ENCODE data around the gene CNTLN. TPM values are rescaled to one million over a fixed set of nuclear protein-coding genes. Genes with fewer than 3 reads are reported as not detected.

Gene CNTLN
- total RNA-seq, 1 experiment from 2014 or later: 15.0 TPM

DNA sequence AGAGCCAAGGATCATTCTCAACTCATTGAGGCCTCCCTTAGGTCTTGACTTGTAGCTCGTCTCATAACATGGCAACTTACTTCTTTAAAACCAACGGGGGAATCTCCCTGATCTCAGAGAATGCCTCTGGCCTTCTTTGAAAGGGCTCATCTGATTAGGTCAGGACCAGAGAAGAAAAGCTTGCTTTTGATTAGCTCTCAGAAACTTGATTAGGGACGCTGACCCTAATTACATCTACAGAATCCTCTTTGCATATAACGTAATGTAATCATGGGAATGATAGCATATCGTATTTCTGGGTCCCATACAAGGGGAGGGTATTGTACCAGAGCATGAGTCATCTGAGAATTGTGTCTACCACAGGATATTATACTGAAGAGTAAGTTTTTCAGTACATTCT, 318.9 kb downstream of the CNTLN start:
- Histone ChIP-seq H4K5ac (ENCODE audit: insufficient read length, low read depth, low read length) (no peak overlapping the region), H3K79me1 (ENCODE audit: insufficient read depth, low read depth, low read length, poor library complexity, severe bottlenecking) (no peaks in the 10 kb centered on the region), H2BK5ac (ENCODE audit: insufficient read length, low read length) (no peak overlapping the region), H3K79me2 (ENCODE audit: insufficient read depth, low read length) (no peaks in the 10 kb centered on the region), H4K20me1 (ENCODE audit: control insufficient read depth, insufficient read depth, insufficient read length) (no peaks in the 10 kb centered on the region), H3K56ac (ENCODE audit: insufficient read length, low read depth, low read length) (no peak overlapping the region), H2BK20ac (ENCODE audit: low read depth, low read length, poor library complexity, severe bottlenecking) (no peak overlapping the region), H3K9ac (ENCODE audit: extremely low read depth, insufficient read length, low read length) (no peak overlapping the region), H3K9me3 (ENCODE audit: control insufficient read depth, low read depth, low read length) (no peaks in the 10 kb centered on the region), H3K23ac (ENCODE audit: insufficient read length, low read depth, low read length) (no peak overlapping the region), H2BK15ac (ENCODE audit: low read depth, low read length) (no peak overlapping the region), H3K14ac (ENCODE audit: insufficient read depth, low read length) (peak overlapping the region; percentile 57; the same call in 1 of the 2 replicates), H2BK12ac (ENCODE audit: insufficient read length, low read depth, low read length) (no peak overlapping the region), H3K18ac (ENCODE audit: insufficient read length, low read depth, low read length) (no peak overlapping the region), H4K8ac (replicated peaks; ENCODE audit: insufficient read length, low read depth, low read length) (no peak overlapping the region), H3K4me2 (ENCODE audit: insufficient read depth, insufficient read length, low read length) (no peak overlapping the region), H4K91ac (ENCODE audit: insufficient read length, low read depth, low read length) (no peak overlapping the region), H2AFZ (ENCODE audit: low read length) (no peak overlapping the region), H3T11ph (ENCODE audit: low read length) (no peak overlapping the region), H2BK120ac (ENCODE audit: low read depth, low read length, poor library complexity, severe bottlenecking) (no peak overlapping the region), H3K27me3 (ENCODE audit: insufficient read depth, low read length) (no peaks in the 10 kb centered on the region), H3K27ac (ENCODE audit: insufficient read length, low read depth, low read length) (no peak overlapping the region), H3K23me2 (ENCODE audit: insufficient read length, low read depth, low read length, poor library complexity, severe bottlenecking) (no peaks in the 10 kb centered on the region), H3K4me1 (ENCODE audit: insufficient read depth, low read length) (no peaks in the 10 kb centered on the region), H2AK5ac (ENCODE audit: insufficient read length, low read length) (no peak overlapping the region), H3K4ac (ENCODE audit: low read depth, low read length) (no peak overlapping the region)
- TF ChIP-seq, protein P1, sequence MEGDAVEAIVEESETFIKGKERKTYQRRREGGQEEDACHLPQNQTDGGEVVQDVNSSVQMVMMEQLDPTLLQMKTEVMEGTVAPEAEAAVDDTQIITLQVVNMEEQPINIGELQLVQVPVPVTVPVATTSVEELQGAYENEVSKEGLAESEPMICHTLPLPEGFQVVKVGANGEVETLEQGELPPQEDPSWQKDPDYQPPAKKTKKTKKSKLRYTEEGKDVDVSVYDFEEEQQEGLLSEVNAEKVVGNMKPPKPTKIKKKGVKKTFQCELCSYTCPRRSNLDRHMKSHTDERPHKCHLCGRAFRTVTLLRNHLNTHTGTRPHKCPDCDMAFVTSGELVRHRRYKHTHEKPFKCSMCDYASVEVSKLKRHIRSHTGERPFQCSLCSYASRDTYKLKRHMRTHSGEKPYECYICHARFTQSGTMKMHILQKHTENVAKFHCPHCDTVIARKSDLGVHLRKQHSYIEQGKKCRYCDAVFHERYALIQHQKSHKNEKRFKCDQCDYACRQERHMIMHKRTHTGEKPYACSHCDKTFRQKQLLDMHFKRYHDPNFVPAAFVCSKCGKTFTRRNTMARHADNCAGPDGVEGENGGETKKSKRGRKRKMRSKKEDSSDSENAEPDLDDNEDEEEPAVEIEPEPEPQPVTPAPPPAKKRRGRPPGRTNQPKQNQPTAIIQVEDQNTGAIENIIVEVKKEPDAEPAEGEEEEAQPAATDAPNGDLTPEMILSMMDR (conservative IDR thresholded peaks at IDR 0.05): no peak
- 0 out of 4 replicates have a peak, but pooled peaks cover 0 to 3% of the 10 kb centered on the region in 2 experiments for H3K4me1 Mint-ChIP-seq
- H3K27ac Mint-ChIP-seq: peak overlapping the region in 1 of 3 experiments; percentile 22; a peak in 1 of 7 replicates
- no peaks in the 10 kb centered on the region for H3K9me3 Mint-ChIP-seq
- no peaks in the 10 kb centered on the region for H3K27me3 Mint-ChIP-seq (ENCODE audit: low read depth)
- H3K4me3 Mint-ChIP-seq: no peak overlapping the region
- H3K36me3 Mint-ChIP-seq (ENCODE audit: insufficient read depth in 1 of 3, low read depth in 3 of 3): no peaks in the 10 kb centered on the region
- no CpG with 5 or more reads among the region's 5 CpGs for WGBS (ENCODE audit: extremely low coverage, insufficient read length, low lambda C conversion rate)
- DNase-seq: no peak
